D341Med (cell line): Measurements from ENCODE around the gene NPR1.

Source experiments
- DNase-seq: peaks from one replicate; pipeline ENCODE4 v3.0.0; 2012; ENCODE audit warnings: low spot score

Gene NPR1

GRCh38 chr1:153727463-153728304, 49.2 kb downstream of the NPR1 start, which contains the start of gene INTS3:
INTS3 (plus strand) TSS chr1:153728050; CDS start chr1:153728635, 585 bp downstream.
- DNase-seq, result peak; percentile 100

DNA sequence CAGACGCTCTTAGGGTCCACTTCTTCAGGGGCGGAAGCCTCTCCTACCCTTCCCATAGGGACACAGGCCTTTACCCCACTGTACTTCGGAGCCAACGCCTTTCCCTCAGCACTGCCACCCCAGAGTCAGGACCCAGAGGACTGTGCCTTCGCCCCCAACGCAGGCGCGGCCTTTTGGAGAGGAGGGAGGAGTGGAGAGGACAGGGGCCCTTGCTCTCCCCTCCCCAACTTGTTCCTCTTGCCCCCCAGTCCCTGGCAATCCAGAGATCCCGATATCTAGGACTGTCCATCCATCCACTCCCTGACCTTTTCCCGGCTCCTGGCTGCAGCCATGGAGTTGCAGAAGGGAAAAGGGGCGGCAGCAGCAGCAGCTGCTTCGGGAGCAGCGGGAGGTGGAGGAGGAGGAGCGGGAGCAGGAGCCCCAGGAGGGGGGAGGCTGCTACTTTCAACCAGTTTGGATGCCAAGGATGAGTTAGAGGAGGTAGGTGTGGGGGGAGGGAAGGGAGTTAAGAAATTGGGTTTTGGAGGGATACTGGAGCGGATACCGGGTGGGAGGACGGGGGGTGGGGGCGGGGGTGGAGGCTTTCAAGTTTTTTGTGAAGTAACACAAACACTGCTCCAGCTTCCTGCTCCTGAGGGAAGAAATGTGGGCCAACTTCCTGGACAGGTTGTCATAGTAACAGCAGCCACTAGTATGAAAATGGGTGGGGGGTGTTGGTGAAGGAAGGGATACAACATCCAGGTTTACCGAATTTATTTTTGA, 50.0 kb downstream of the NPR1 start:
- DNase-seq, result peak; percentile 64

- no peak for DNase-seq
Measured at GRCh38 chr1:153730468-153730988, 52.0 kb downstream of the NPR1 start.

GRCh38 chr1:153733970-153734369, 55.5 kb downstream of the NPR1 start:
- no peak for DNase-seq

- no peak for DNase-seq
Measured at GRCh38 chr1:153734396-153735089, 56.1 kb downstream of the NPR1 start.

DNA sequence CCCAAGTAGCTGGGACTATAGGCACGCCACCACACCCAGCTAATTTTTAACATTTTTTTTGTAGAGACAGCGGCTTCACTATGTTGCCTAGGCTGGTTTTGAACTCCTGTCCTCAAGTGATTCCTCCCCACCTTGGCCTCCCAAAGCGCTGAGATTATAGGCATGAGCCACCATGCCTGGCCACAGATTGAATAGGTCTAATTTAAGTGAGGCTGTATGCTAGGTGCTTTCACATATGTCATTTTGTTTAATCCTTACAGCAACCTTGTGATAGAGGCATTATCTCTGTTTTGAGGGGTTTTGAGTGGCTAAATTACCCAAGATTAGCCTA, 56.6 kb downstream of the NPR1 start:
- DNase-seq, result no peak

- no peak for DNase-seq
Measured at GRCh38 chr1:153741986-153742385, 63.5 kb downstream of the NPR1 start.

DNA sequence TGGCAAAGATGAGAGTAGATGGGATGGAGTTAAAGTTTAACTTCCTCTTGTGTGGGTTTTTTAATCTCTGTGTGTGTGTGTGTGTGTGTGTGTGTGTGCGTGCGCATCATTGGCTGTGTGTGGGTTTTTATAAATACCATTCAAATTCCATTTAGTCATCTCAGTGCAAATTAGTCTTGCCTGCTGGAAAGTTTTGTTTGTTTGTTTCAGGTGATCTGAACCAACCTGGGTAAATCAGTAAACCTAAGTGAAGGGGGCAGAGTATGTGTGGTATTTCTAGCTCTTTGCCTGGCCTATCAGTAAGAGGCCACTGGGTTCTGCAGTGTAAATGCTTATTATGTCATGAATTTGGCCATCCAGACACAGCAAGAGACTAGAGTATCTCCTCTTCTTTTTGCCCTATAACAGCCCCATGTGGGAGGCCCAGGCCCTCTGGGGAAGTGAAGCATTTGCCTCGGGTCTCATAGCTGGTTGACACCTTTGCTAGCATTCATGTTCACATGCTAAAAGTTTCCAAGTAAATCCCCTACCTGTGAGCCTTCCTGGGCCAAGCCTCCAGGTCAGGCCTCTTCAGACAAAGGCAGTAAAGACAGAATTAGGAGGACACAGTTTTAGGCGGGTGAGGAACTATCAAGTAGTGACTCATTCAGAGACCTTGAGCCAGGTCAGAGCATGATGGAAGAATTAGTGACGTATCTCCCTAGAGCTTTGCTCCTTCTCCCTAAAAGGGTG, 64.1 kb downstream of the NPR1 start:
- DNase-seq, result no peak
